Testis (tissue), 2 donors: ENCODE measurements around the gene MAT2B.

Experiments used
- CTCF ChIP-seq, 3 experiments: fragments of 450-650 bp in 2 of 3; fragments of 200-600 bp in 1 of 3; sonication (generic) in 1 of 3; IDR thresholded peaks; one replicate each; pipeline ENCODE4 v1.5.1; 2016 to 2019; ENCODE audit warnings: antibody characterized with exemption in 3 of 3, mild to moderate bottlenecking in 2 of 3, moderate library complexity in 1 of 3
- POLR2A ChIP-seq: fragments of 450-650 bp; IDR thresholded peaks from one replicate; pipeline ENCODE4 v1.6.1; 2017; ENCODE audit warnings: antibody characterized with exemption, mild to moderate bottlenecking, moderate library complexity

GRCh38 chr5:163506095-163506457, 657 bp downstream of the MAT2B start:
- no peak for TF ChIP-seq CTCF (IDR thresholded peaks at IDR 0.05)
- no peak for TF ChIP-seq POLR2A
